T-helper 1 cell treated with Interleukin-12 subunit alpha and Interleukin-12 subunit beta and Interleukin-4 antibody, amounts not matched to agents 30 μg/mL and 1 μg/mL, for 36 hours (primary cell): ENCODE results near the gene CEACAM21.
A peak's percentile ranks its signal among the peaks of the same experiment; 100 is the strongest.

Experiments
- H3K27ac Mint-ChIP-seq: one replicate; pipeline ENCODE4 v1.8.0; 2021; ENCODE audit warnings: mild to moderate bottlenecking, mixed read lengths
- H3K27me3 Mint-ChIP-seq: one replicate; pipeline ENCODE4 v1.8.0; 2021; ENCODE audit warnings: low read depth, mixed read lengths
- H3K36me3 Mint-ChIP-seq: one replicate; pipeline ENCODE4 v1.8.0; 2021; ENCODE audit warnings: low read depth, mixed read lengths
- H3K4me1 Mint-ChIP-seq: one replicate; pipeline ENCODE4 v1.8.0; 2021; ENCODE audit warnings: low read depth, mixed read lengths
- H3K4me3 Mint-ChIP-seq: one replicate; pipeline ENCODE4 v1.8.0; 2021; ENCODE audit warnings: mild to moderate bottlenecking, moderate library complexity, mixed read lengths
- H3K9me3 Mint-ChIP-seq: one replicate; pipeline ENCODE4 v1.8.0; 2021; ENCODE audit warnings: mixed read lengths

The CEACAM21 gene

GRCh38 chr19:41575998-41576397, at the start of gene CEACAM21:
Gene CEACAM21 (plus strand): TSS chr19:41576166. CDS start chr19:41576275, 109 bp downstream.
- Mint-ChIP-seq H3K4me1 (peaks cover 32% of the 10 kb centered on the region), H3K27ac (peak within 1 kb of the TSS; percentile 89), H3K9me3 (peaks cover 13% of the 10 kb centered on the region), H3K4me3 (peak within 1 kb of the TSS; percentile 85), H3K27me3 (no peaks in the 10 kb centered on the region), H3K36me3 (peaks cover 53% of the 10 kb centered on the region)

GRCh38 chr19:41527089-41527488, 48.9 kb upstream of the CEACAM21 start:
- no peak overlapping the region for H3K4me3 Mint-ChIP-seq
- H3K27me3 Mint-ChIP-seq: peaks cover 16% of the 10 kb centered on the region
- H3K4me1 Mint-ChIP-seq: peaks cover 41% of the 10 kb centered on the region
- H3K36me3 Mint-ChIP-seq: peaks cover 20% of the 10 kb centered on the region
- H3K27ac Mint-ChIP-seq: no peak overlapping the region
- peaks cover 41% of the 10 kb centered on the region for H3K9me3 Mint-ChIP-seq

GRCh38 chr19:41528106-41528505, 47.9 kb upstream of the CEACAM21 start:
- Mint-ChIP-seq H3K27ac (peak overlapping the region; percentile 2), H3K27me3 (peaks cover 16% of the 10 kb centered on the region), H3K4me3 (no peak overlapping the region), H3K9me3 (peaks cover 41% of the 10 kb centered on the region), H3K4me1 (peaks cover 42% of the 10 kb centered on the region), H3K36me3 (peaks cover 20% of the 10 kb centered on the region)

- H3K4me3 Mint-ChIP-seq: no peak overlapping the region
- H3K36me3 Mint-ChIP-seq: peaks cover 20% of the 10 kb centered on the region
- peaks cover 41% of the 10 kb centered on the region for H3K9me3 Mint-ChIP-seq
- H3K27me3 Mint-ChIP-seq: peaks cover 16% of the 10 kb centered on the region
- H3K27ac Mint-ChIP-seq: no peak overlapping the region
- peaks cover 54% of the 10 kb centered on the region for H3K4me1 Mint-ChIP-seq
Measured at GRCh38 chr19:41529484-41530183, 46.3 kb upstream of the CEACAM21 start.

- H3K36me3 Mint-ChIP-seq: peaks cover 20% of the 10 kb centered on the region
- peaks cover 12% of the 10 kb centered on the region for H3K27me3 Mint-ChIP-seq
- peak overlapping the region; percentile 76 for H3K4me3 Mint-ChIP-seq
- H3K9me3 Mint-ChIP-seq: peaks cover 41% of the 10 kb centered on the region
- H3K27ac Mint-ChIP-seq: no peak overlapping the region
- peaks cover 60% of the 10 kb centered on the region for H3K4me1 Mint-ChIP-seq
Measured at GRCh38 chr19:41530184-41530534, 45.8 kb upstream of the CEACAM21 start.

- H3K36me3 Mint-ChIP-seq: peaks cover 20% of the 10 kb centered on the region
- H3K27ac Mint-ChIP-seq: peak overlapping the region; percentile 89
- peaks cover 41% of the 10 kb centered on the region for H3K9me3 Mint-ChIP-seq
- peaks cover 7% of the 10 kb centered on the region for H3K27me3 Mint-ChIP-seq
- H3K4me3 Mint-ChIP-seq: peak overlapping the region; percentile 76
- H3K4me1 Mint-ChIP-seq: peaks cover 61% of the 10 kb centered on the region
Measured at GRCh38 chr19:41530761-41531301, 45.1 kb upstream of the CEACAM21 start.

GRCh38 chr19:41531438-41532311, 44.3 kb upstream of the CEACAM21 start:
- peak overlapping the region; percentile 76 for H3K4me3 Mint-ChIP-seq
- peaks cover 66% of the 10 kb centered on the region for H3K4me1 Mint-ChIP-seq
- no peaks in the 10 kb centered on the region for H3K27me3 Mint-ChIP-seq
- peaks cover 17% of the 10 kb centered on the region for H3K36me3 Mint-ChIP-seq
- peaks cover 37% of the 10 kb centered on the region for H3K9me3 Mint-ChIP-seq
- H3K27ac Mint-ChIP-seq: peak overlapping the region; percentile 89

- Mint-ChIP-seq H3K9me3 (peaks cover 37% of the 10 kb centered on the region), H3K4me3 (peak overlapping the region; percentile 76), H3K36me3 (peaks cover 17% of the 10 kb centered on the region), H3K27me3 (no peaks in the 10 kb centered on the region), H3K27ac (peak overlapping the region; percentile 89), H3K4me1 (peaks cover 64% of the 10 kb centered on the region)
Measured at GRCh38 chr19:41532526-41532925, 43.4 kb upstream of the CEACAM21 start.

- Mint-ChIP-seq H3K9me3 (peaks cover 26% of the 10 kb centered on the region), H3K36me3 (peaks cover 18% of the 10 kb centered on the region), H3K4me3 (peak overlapping the region; percentile 73)
Measured at GRCh38 chr19:41533671-41534215, 42.2 kb upstream of the CEACAM21 start.

GRCh38 chr19:41535029-41535622, 40.8 kb upstream of the CEACAM21 start:
- H3K27ac Mint-ChIP-seq: peak overlapping the region; percentile 88

More at GRCh38 chr19:41533671-41534215, 42.2 kb upstream of the CEACAM21 start:
- Mint-ChIP-seq H3K27me3 (no peaks in the 10 kb centered on the region), H3K4me1 (peaks cover 65% of the 10 kb centered on the region), H3K27ac (peak overlapping the region; percentile 56)

GRCh38 chr19:41537789-41538188, 38.2 kb upstream of the CEACAM21 start:
- peaks cover 8% of the 10 kb centered on the region for H3K36me3 Mint-ChIP-seq
- no peaks in the 10 kb centered on the region for H3K27me3 Mint-ChIP-seq
- no peaks in the 10 kb centered on the region for H3K9me3 Mint-ChIP-seq
- no peak overlapping the region for H3K4me3 Mint-ChIP-seq
- peaks cover 48% of the 10 kb centered on the region for H3K4me1 Mint-ChIP-seq
- H3K27ac Mint-ChIP-seq: no peak overlapping the region

More at GRCh38 chr19:41535029-41535622, 40.8 kb upstream of the CEACAM21 start:
- Mint-ChIP-seq H3K9me3 (peaks cover 14% of the 10 kb centered on the region), H3K4me3 (peak overlapping the region; percentile 83), H3K27me3 (no peaks in the 10 kb centered on the region), H3K4me1 (peaks cover 61% of the 10 kb centered on the region), H3K36me3 (peaks cover 15% of the 10 kb centered on the region)

- H3K36me3 Mint-ChIP-seq: peaks cover 11% of the 10 kb centered on the region
- no peaks in the 10 kb centered on the region for H3K9me3 Mint-ChIP-seq
- H3K4me3 Mint-ChIP-seq: no peak overlapping the region
- peaks cover 41% of the 10 kb centered on the region for H3K4me1 Mint-ChIP-seq
- H3K27ac Mint-ChIP-seq: no peak overlapping the region
- H3K27me3 Mint-ChIP-seq: no peaks in the 10 kb centered on the region
Measured at GRCh38 chr19:41540041-41540695, 35.8 kb upstream of the CEACAM21 start.

- H3K36me3 Mint-ChIP-seq: peaks cover 11% of the 10 kb centered on the region
- peak overlapping the region; percentile 64 for H3K4me3 Mint-ChIP-seq
- H3K9me3 Mint-ChIP-seq: no peaks in the 10 kb centered on the region
- peak overlapping the region; percentile 84 for H3K27ac Mint-ChIP-seq
- no peaks in the 10 kb centered on the region for H3K27me3 Mint-ChIP-seq
- peaks cover 52% of the 10 kb centered on the region for H3K4me1 Mint-ChIP-seq
Measured at GRCh38 chr19:41541990-41542584, 33.9 kb upstream of the CEACAM21 start.
